Occipital lobe (tissue), 2 donors: ENCODE data around the gene RNF130. TPM values are rescaled to one million over a fixed set of nuclear protein-coding genes. Genes with fewer than 3 reads are reported as not detected.
A peak's percentile ranks its signal among the peaks of the same experiment; 100 is the strongest.
"Not testable (repeated sequence)": the region's sequence is repeated elsewhere in the genome, so short reads cannot be mapped to it uniquely, and the experiment has no call there.

ENCODE experiments used
- DNase-seq: peaks from one replicate; lab custom pipeline; 2025; lab: John Stamatoyannopoulos, UW
- total RNA-seq: library from RNA; depleted of rRNA; stranded (reverse); fragments of >200 nt; gene quantifications from one replicate; pipeline ENCODE4 v1.2.3, GENCODE V29; 2014

Gene RNF130
- total RNA-seq, 1 donor from 2014 or later: 78.0 TPM

- no peak for DNase-seq
Measured at GRCh38 chr5:180103487-180104167, 32.1 kb upstream of the RNF130 start.

DNA sequence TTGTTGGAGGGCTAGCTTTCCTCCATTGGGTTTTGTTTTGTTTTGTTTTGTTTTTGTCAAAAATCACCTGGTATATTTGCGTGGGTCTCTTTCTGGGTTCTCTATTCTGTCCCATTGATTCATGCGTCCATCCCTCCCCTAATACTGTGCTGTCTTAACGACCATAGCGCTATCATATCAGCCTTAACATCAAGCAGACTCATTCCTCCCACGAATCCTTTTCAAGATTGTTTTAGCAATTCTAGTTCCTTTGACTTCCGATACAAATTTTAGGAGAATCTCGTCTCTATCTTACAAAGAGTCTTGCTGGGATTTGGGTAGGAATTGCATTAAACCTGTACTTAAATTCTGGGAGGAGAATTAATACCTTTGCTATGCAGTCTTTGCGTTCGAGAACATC, 31.1 kb upstream of the RNF130 start:
- DNase-seq: no peak

DNA sequence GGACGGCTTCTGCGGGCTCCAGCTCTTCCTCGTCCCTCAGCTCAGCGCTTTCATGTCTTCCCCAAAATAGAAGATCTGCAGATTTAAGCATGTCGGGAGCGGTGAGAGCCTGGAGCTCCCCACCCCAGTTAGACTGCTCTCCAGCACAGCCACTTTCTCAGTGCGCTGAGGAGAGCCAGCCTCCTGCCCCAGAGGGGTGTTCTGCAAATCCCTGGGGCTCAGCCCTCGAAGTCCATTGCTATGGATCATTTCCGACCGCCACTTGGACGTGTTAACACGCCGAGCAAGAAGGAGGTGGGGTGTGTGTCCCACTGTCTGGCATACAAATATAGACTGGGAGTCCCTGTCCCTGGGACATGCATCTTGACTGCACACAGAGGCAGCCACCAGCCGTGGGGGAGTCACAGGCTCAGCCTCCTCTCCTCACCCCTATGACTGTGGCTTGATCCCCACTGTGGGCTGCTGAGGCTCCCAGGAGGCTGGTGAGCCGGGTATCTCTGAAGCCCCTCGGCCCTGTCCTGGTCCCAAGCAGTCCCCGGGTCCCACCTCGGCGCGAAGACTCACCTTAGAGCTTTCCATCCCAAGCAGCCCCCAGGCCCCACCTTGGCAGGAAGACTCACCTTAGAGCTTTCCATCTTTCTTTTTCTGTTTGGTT, 30.0 kb upstream of the RNF130 start:
- no peak for DNase-seq

DNA sequence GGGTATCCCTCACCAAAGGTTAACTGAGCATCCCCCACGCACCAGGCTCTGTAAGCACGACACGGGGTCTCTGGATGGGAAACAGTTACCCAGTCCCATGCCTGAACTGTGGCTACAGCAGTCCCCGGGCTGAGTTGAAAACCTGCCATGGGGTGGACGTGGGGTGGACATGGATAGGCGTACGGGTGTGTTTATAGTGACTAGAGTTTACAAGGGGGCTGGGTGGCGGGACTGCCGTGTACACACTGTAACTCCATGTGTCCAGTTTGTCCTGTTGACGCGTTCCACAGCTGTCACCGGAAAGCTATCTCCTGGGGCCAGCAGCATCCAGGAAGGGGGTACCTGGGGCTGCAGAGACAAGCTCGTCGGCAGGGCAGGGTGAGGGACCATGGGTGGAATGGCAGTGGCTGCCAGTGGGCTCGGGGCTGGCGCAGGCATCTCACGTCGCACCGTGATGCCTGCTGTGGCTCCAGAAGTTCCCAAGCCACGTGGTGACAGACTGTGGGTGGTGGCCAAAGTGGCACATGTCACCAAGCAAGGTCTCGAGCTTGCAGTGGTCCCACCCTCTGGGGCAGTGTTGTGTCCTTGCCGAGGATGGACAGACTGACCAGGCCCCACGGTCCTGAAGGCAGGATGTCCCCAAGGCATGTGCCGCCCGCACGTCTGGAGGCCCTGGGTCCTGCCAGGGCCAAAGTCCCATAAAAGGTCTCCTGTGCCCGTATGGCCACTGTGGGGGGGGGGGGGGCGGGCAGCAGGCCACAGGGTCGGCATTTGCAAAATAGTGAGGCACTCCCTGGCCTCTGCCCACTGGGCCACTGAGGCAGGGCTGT, 29.3 kb upstream of the RNF130 start:
- DNase-seq: no peak

DNA sequence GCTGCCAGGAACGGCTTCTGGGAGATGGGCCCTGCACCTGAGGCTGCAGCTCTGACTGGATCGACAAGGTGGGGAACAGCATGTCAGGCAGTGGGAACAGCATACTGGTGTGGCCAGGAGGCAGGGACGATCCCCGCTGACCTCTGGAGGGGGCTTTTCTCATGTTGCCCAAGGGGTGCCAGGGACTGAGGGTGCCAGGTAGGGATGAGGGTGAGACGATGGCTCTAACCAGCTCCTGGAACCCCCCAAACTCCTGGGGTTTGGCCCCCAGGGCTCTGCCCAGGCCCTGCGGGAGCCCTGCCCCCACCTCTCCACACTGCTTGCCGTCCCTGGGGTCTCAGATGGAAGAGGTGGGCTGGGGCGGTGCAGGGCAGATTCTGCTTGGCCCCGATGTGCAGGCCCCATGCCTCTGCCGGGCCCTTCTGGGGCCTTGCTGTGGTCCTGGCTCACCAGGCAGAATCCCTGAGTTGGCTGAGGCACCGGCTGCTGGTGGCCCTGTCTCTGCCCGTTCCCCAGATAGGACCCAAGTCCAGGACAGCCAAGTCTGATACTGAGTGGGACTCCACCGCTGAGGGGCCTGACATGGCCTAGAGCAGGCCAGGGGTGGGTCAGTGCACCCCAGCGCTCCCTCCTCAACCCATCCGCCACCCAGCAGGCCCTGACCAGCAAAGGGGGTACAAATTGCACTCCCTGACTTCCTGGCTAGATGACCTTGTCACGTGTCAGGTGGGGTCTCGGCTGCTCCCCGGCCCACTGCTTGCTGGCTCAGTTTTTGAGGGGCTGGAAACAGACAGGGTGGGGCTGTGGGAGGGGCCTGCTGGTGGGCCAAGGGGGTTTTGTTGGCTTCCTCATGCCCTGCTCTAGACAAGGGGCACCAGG, 28.4 kb upstream of the RNF130 start:
- DNase-seq: no peak

GRCh38 chr5:180098991-180099732, 27.6 kb upstream of the RNF130 start:
- DNase-seq: no peak

- no peak for DNase-seq
Measured at GRCh38 chr5:180098526-180098925, 27.0 kb upstream of the RNF130 start.

GRCh38 chr5:180097926-180098325, 26.4 kb upstream of the RNF130 start:
- DNase-seq: no peak

GRCh38 chr5:180097163-180097894, 25.8 kb upstream of the RNF130 start:
- DNase-seq: no peak

GRCh38 chr5:180096616-180097015, 25.1 kb upstream of the RNF130 start:
- DNase-seq: no peak

GRCh38 chr5:180095545-180095944, 24.0 kb upstream of the RNF130 start:
- DNase-seq: no peak

DNA sequence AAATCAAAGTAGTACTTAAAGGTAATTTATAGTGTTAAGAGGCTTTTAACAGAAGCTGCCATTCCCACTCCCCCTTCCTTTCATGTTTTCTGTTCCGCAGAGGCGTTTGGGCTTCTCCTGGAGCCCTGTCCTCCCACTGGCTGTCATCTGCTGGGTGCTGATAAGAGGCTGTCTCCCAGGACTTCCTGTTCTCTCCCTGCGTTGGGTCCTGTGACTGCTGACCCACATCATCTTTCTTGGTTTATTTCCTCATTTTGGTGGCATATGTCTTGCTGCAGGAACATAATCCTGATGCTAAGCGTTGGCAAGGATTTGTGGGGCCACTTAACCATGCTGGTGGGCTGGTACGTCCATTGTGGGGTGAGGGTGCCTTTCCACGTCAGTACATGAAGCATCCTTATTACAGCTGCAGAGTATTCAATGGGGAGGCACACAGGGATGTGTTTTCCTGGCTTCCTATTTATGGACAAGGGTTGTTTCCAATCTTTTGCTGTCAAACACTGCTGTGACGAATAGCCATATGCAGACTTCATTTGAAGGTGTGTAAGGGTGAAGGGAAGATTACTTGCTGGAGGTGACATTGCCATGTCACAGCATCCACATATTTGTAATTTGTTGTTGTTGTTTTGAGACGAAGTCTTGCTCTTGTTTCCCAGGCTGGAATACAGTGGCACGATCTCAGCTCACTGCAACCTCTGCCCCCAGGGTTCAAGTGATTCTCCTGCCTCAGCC, 22.3 kb upstream of the RNF130 start:
- DNase-seq: no peak

DNA sequence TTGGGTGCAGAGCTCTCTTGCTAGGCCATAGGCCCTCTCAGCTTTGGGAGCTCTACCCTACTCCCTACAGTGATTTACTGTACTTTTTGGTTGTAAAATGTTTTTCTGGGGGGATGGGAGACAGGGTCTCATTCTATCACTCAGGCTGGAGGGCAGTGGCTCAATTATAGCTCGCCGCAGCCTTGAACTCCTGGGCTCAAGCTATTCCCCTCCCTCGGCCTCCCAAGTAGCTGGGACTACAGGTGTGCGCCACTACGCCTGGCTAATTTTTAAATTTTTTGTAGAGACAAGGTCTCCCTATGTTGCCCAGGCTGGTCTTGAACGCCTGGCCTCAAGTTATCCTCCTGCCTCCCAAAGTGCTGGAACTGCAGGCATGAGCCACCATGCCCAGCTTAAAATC, 21.7 kb upstream of the RNF130 start:
- no peak for DNase-seq

- DNase-seq: no peak
Measured at GRCh38 chr5:180090769-180091546, 19.4 kb upstream of the RNF130 start.

GRCh38 chr5:180090098-180090768, 18.7 kb upstream of the RNF130 start:
- DNase-seq: peak; percentile 22

GRCh38 chr5:180089628-180090027, 18.1 kb upstream of the RNF130 start:
- DNase-seq: not testable (repeated sequence)

DNA sequence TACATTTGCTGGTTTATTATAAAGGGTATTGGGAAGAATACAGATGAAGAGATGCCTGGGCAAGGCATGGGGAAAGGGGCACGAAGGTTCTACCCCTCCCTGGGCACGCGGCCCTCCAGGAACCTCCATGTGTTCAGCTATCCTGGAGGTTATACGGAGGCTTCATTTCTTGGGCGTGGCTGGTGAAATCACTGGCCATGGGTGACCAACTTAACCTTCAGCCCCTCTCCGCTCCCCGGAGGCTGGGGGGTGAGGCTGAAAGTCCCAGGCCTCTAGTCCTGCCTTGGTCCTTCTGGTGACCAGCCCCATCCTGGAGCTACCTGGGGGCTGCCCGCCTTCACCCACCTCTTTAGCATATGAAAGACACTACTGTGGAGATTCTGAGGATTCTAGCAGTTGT, 17.0 kb upstream of the RNF130 start:
- no peak for DNase-seq

DNA sequence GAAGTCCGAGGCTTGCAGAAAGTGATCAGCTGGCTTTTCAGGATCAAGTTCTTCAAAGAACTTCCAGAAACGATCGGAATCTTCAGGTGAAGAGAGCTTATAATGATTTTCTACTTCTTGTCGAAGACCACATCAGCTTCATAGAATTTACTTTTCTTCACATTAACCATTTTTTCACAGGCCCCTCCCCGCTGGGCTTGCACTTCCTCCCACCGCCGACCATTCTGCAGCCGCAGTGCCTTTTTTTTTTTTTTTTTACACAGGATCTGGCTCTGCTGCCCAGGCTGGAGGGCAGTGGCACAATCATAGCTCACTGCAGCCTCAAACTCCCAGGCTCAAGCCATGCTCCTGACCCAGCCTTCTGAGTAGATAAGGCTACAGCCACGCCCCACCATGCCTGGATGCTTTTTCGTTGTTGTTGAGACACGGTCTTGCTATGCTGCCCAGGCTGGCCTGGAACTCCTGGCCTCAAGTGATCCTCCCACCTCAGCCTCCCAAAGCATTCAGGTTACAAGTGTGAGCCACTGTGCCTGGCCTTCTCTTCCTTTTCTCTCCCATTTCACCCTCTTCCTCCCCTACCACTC, 15.3 kb upstream of the RNF130 start:
- DNase-seq: no peak
